CD4-positive, CD25-positive, alpha-beta regulatory T cell (primary cell): Measurements from ENCODE around the gene SLC6A19. TPM values are rescaled to one million over a fixed set of nuclear protein-coding genes. Genes with fewer than 3 reads are reported as not detected.
A peak's percentile ranks its signal among the peaks of the same experiment; 100 is the strongest.

Source experiments
- ATAC-seq, 2 donors: fragments of 150-1000 bp; cut with Tn5 transposase; one replicate each; pipeline ENCODE4 v1.10.0; 2021; ENCODE audit warnings: low read depth in 2 of 2, moderate number of reproducible peaks in 2 of 2, moderate library complexity in 1 of 2
- DNase-seq, 3 donors: peaks; one replicate each; pipeline versions ENCODE4 v3.0.0 to v3.0.0-alpha.2; 2012 to 2022; ENCODE audit warnings: mixed read lengths in 1 of 3
- H3K27ac ChIP-seq: one replicate; pipeline ENCODE4 v1.7.0; 2013; ENCODE audit warnings: mild to moderate bottlenecking, low read length; ENCODE audit not compliant: insufficient read depth, poor library complexity, severe bottlenecking
- H3K27me3 ChIP-seq: one replicate; pipeline ENCODE4 v1.7.0; 2013; ENCODE audit warnings: low read length; ENCODE audit not compliant: control insufficient read depth, insufficient read depth
- H3K36me3 ChIP-seq: one replicate; pipeline ENCODE4 v1.7.0; 2013; ENCODE audit warnings: mild to moderate bottlenecking, low read length, moderate library complexity; ENCODE audit not compliant: control insufficient read depth, insufficient read depth
- H3K4me1 ChIP-seq: 2 replicates; pipeline ENCODE4 v1.7.0; 2013; ENCODE audit warnings: mild to moderate bottlenecking, low read length; ENCODE audit not compliant: insufficient read depth, control insufficient read depth, poor library complexity, severe bottlenecking
- H3K4me3 ChIP-seq: one replicate; pipeline ENCODE4 v1.7.0; 2013; ENCODE audit warnings: low read depth, mild to moderate bottlenecking, low read length, moderate library complexity
- H3K9me3 ChIP-seq, 2 experiments: 1 replicate in 1 of 2; 2 replicates in 1 of 2; pipeline ENCODE4 v1.7.0; 2013; ENCODE audit warnings: low read length in 2 of 2, mild to moderate bottlenecking in 1 of 2, moderate library complexity in 1 of 2; ENCODE audit not compliant: control insufficient read depth in 2 of 2
- H3K27ac Mint-ChIP-seq, 3 donors: one replicate each; pipeline ENCODE4 v1.8.0; 2020 to 2022; ENCODE audit warnings: mild to moderate bottlenecking in 3 of 3, mixed read lengths in 3 of 3, moderate library complexity in 2 of 3
- H3K27me3 Mint-ChIP-seq: one replicate; pipeline ENCODE4 v1.8.0; 2022; ENCODE audit warnings: mild to moderate bottlenecking, mixed read lengths
- H3K36me3 Mint-ChIP-seq: one replicate; pipeline ENCODE4 v1.8.0; 2020; ENCODE audit warnings: mixed read lengths
- H3K4me1 Mint-ChIP-seq, 4 donors: one replicate each; pipeline ENCODE4 v1.8.0; 2020 to 2022; ENCODE audit warnings: mixed read lengths in 4 of 4, mild to moderate bottlenecking in 1 of 4
- H3K4me3 Mint-ChIP-seq, 4 donors: one replicate each; pipeline ENCODE4 v1.8.0; 2020 to 2022; ENCODE audit warnings: mild to moderate bottlenecking in 4 of 4, mixed read lengths in 4 of 4, moderate library complexity in 3 of 4
- H3K9me3 Mint-ChIP-seq, 7 donors: one replicate each; pipeline ENCODE4 v1.8.0; 2020 to 2022; ENCODE audit warnings: mixed read lengths in 7 of 7, mild to moderate bottlenecking in 3 of 7, moderate library complexity in 2 of 7
- polyA plus RNA-seq, 4 donors: library from polyadenylated mRNA; unstranded; fragments of 300-500 nt; fragmentation: Illumina TruSeq; gene quantifications; one replicate each; pipeline ENCODE4 v1.2.3, GENCODE V29; 2021
- total RNA-seq: library from RNA; stranded (reverse); gene quantifications from one replicate; pipeline ENCODE4 v1.2.3, GENCODE V29; 2022

The SLC6A19 gene
- total and polyA plus RNA-seq, 5 donors from 2014 or later, result not detected

GRCh38 chr5:1252681-1253080 is 51.3 kb downstream of the SLC6A19 start:
- peaks cover 14% of the 10 kb centered on the region for H3K4me1 ChIP-seq
- H3K9me3 ChIP-seq, result no peaks in the 10 kb centered on the region
- no peaks in the 10 kb centered on the region for H3K9me3 Mint-ChIP-seq
- no peaks in the 10 kb centered on the region for H3K27me3 Mint-ChIP-seq
- no peak overlapping the region for H3K4me3 ChIP-seq
- H3K36me3 Mint-ChIP-seq, result no peaks in the 10 kb centered on the region
- H3K4me1 Mint-ChIP-seq, result peaks cover 0 to 24% (median 9%) of the 10 kb centered on the region in 4 donors
- no peaks in the 10 kb centered on the region for H3K27me3 ChIP-seq
- DNase-seq (no peak), ATAC-seq (no peak)
- no peaks in the 10 kb centered on the region for H3K36me3 ChIP-seq
- peak overlapping the region in 1 of 3 donors; percentile 58 for H3K27ac Mint-ChIP-seq
- H3K4me3 Mint-ChIP-seq, result no peak overlapping the region
- H3K27ac ChIP-seq, result no peak overlapping the region

GRCh38 chr5:1253456-1254105 is 52.2 kb downstream of the SLC6A19 start:
- ATAC-seq (no peak), DNase-seq (no peak)
- no peaks in the 10 kb centered on the region for H3K27me3 ChIP-seq
- Mint-ChIP-seq H3K27ac (no peak overlapping the region), H3K4me3 (no peak overlapping the region), H3K4me1 (peaks cover 0 to 24% (median 9%) of the 10 kb centered on the region in 4 donors), H3K9me3 (no peaks in the 10 kb centered on the region), H3K27me3 (no peaks in the 10 kb centered on the region), H3K36me3 (no peaks in the 10 kb centered on the region)
- no peaks in the 10 kb centered on the region for H3K36me3 ChIP-seq
- no peak overlapping the region for H3K27ac ChIP-seq
- H3K4me3 ChIP-seq, result no peak overlapping the region
- no peaks in the 10 kb centered on the region for H3K9me3 ChIP-seq
- H3K4me1 ChIP-seq, result peaks cover 14% of the 10 kb centered on the region

DNA sequence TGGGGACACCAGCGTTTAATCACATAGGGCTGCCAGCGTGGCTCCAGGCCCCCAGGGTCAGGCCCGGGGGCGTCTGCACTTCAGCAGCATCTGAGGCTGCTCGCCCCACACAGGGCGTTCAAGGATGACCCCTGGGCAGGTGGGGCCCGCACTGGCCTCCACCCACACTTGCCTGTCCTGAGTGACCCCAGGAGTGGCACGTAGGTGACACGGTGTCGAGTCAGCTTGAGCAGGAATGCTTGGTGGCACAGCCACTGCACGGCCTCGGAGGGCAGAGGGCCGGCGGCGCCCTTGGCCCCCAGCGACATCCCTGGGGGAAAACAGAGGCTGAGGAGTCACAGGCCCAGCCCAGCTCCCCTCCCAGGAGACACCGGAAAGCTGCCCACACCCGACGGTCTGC is 52.8 kb downstream of the SLC6A19 start:
- Histone ChIP-seq H3K36me3 (no peaks in the 10 kb centered on the region), H3K27ac (no peak overlapping the region), H3K4me3 (no peak overlapping the region), H3K27me3 (no peaks in the 10 kb centered on the region), H3K4me1 (peaks cover 14% of the 10 kb centered on the region), H3K9me3 (no peaks in the 10 kb centered on the region)
- Mint-ChIP-seq H3K9me3 (peaks cover 0 to 1% (median 0%) of the 10 kb centered on the region in 7 donors), H3K27ac (peak overlapping the region in 1 of 3 donors; percentile 88), H3K27me3 (no peaks in the 10 kb centered on the region), H3K4me3 (no peak overlapping the region), H3K4me1 (peaks cover 0 to 24% (median 9%) of the 10 kb centered on the region in 4 donors), H3K36me3 (no peaks in the 10 kb centered on the region)
- no peak for DNase-seq
- ATAC-seq, result peak in 1 of 2 donors; percentile 23

DNA sequence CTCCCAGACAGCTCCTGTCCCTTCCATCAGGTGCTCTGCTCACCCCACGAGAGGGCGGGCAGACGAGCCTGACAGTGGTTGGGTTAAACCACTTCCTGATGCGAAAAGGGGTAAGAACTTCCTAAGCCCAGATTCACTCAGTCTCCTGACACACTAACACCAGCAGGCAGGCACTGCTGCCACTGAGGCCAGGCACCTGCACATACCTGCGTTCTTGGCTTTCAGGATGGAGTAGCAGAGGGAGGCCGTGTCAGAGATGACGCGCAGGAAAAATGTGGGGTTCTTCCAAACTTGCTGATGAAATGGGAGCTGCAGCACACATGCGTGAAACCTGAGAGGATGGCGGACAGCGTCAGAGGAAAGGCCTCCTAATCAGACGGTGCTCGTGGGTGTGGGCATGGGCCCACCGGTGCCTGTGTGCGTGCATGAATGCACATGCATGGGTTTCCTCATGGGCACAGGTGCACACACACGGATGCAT is 53.7 kb downstream of the SLC6A19 start:
- H3K9me3 Mint-ChIP-seq, result peaks cover 0 to 1% (median 0%) of the 10 kb centered on the region in 7 donors
- H3K4me1 ChIP-seq, result peaks cover 14% of the 10 kb centered on the region
- peak in 2 of 3 donors; percentile 55 to 72 for DNase-seq
- no peaks in the 10 kb centered on the region for H3K27me3 ChIP-seq
- H3K36me3 Mint-ChIP-seq, result no peaks in the 10 kb centered on the region
- H3K27ac Mint-ChIP-seq, result peak overlapping the region; percentile 18 to 88 (median 82)
- H3K9me3 ChIP-seq, result no peaks in the 10 kb centered on the region
- no peaks in the 10 kb centered on the region for H3K36me3 ChIP-seq
- H3K4me1 Mint-ChIP-seq, result peaks cover 0 to 24% (median 9%) of the 10 kb centered on the region in 4 donors
- peak; percentile 66 to 76 for ATAC-seq
- peak overlapping the region in 3 of 4 donors; percentile 34 to 81 (median 77) for H3K4me3 Mint-ChIP-seq
- no peak overlapping the region for H3K27ac ChIP-seq
- no peaks in the 10 kb centered on the region for H3K27me3 Mint-ChIP-seq
- peak overlapping the region; percentile 43 for H3K4me3 ChIP-seq

DNA sequence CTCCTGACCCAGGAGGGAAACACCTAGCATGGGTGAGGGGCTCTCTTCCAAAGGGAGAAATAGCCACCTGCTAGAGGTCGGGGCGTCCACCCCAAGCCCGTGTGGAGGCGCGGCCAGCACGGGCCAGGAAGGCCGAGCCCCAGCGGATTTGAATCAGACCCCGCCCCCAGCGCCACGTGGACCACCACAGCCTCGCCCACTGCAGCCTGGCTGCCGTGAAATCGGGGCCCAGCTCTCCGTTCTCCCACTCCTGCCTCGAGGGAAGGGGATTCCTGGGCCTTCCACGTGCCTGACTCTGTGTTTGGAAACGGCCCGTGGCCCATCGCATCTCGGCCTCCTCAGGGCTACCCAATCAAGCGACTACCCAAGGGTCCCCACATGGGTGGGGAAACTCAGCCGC is 55.4 kb downstream of the SLC6A19 start:
- Histone ChIP-seq H3K36me3 (no peaks in the 10 kb centered on the region), H3K4me1 (peaks cover 14% of the 10 kb centered on the region), H3K27me3 (no peaks in the 10 kb centered on the region), H3K9me3 (no peaks in the 10 kb centered on the region), H3K4me3 (no peak overlapping the region), H3K27ac (no peak overlapping the region)
- Mint-ChIP-seq H3K36me3 (no peaks in the 10 kb centered on the region), H3K4me1 (peaks cover 0 to 24% (median 9%) of the 10 kb centered on the region in 4 donors), H3K9me3 (peaks cover 0 to 3% (median 0%) of the 10 kb centered on the region in 7 donors), H3K27ac (no peak overlapping the region), H3K27me3 (no peaks in the 10 kb centered on the region), H3K4me3 (no peak overlapping the region)
- ATAC-seq (no peak), DNase-seq (no peak)

- Histone ChIP-seq H3K9me3 (no peaks in the 10 kb centered on the region), H3K27ac (no peak overlapping the region), H3K27me3 (no peaks in the 10 kb centered on the region), H3K4me1 (peaks cover 14% of the 10 kb centered on the region), H3K36me3 (no peaks in the 10 kb centered on the region), H3K4me3 (no peak overlapping the region)
- H3K4me3 Mint-ChIP-seq, result no peak overlapping the region
- no peak overlapping the region for H3K27ac Mint-ChIP-seq
- H3K9me3 Mint-ChIP-seq, result peaks cover 0 to 3% (median 0%) of the 10 kb centered on the region in 7 donors
- peaks cover 0 to 21% (median 9%) of the 10 kb centered on the region in 4 donors for H3K4me1 Mint-ChIP-seq
- H3K27me3 Mint-ChIP-seq, result no peaks in the 10 kb centered on the region
- DNase-seq (no peak), ATAC-seq (no peak)
- no peaks in the 10 kb centered on the region for H3K36me3 Mint-ChIP-seq
Observed at GRCh38 chr5:1257363-1257762, 56.0 kb downstream of the SLC6A19 start.

- Mint-ChIP-seq H3K9me3 (peaks cover 0 to 3% (median 0%) of the 10 kb centered on the region in 7 donors), H3K27ac (no peak overlapping the region), H3K36me3 (no peaks in the 10 kb centered on the region), H3K4me3 (no peak overlapping the region), H3K4me1 (peaks cover 0 to 21% (median 9%) of the 10 kb centered on the region in 4 donors), H3K27me3 (no peaks in the 10 kb centered on the region)
- H3K4me3 ChIP-seq, result no peak overlapping the region
- no peaks in the 10 kb centered on the region for H3K9me3 ChIP-seq
- DNase-seq (no peak), ATAC-seq (no peak)
- peaks cover 14% of the 10 kb centered on the region for H3K4me1 ChIP-seq
- H3K27me3 ChIP-seq, result no peaks in the 10 kb centered on the region
- H3K27ac ChIP-seq, result no peak overlapping the region
- no peaks in the 10 kb centered on the region for H3K36me3 ChIP-seq
Observed at GRCh38 chr5:1257841-1258240, 56.4 kb downstream of the SLC6A19 start.
